HepG2 (cell line): ENCODE measurements around the gene CKAP5. TPM values are rescaled to one million over a fixed set of nuclear protein-coding genes. Genes with fewer than 3 reads are reported as not detected.
A peak's percentile ranks its signal among the peaks of the same experiment; 100 is the strongest.

Experiments used
- ATAD3A ChIP-seq: sonication (generic); formaldehyde crosslinking; IDR thresholded peaks from 2 replicates; pipeline ENCODE4 v1.4.0; 2020; ENCODE audit warnings: missing genetic modification reagents
- NFYB ChIP-seq: sonication (generic); formaldehyde crosslinking; IDR thresholded peaks from 2 replicates; pipeline ENCODE4 v1.4.0; 2020; ENCODE audit warnings: missing genetic modification reagents
- NRL ChIP-seq: sonication (generic); formaldehyde crosslinking; IDR thresholded peaks from 2 replicates; pipeline ENCODE4 v1.5.0; 2020; ENCODE audit warnings: missing genetic modification reagents, mild to moderate bottlenecking, moderate library complexity, borderline replicate concordance
- RBFOX2 ChIP-seq: fragments of 200-400 bp; formaldehyde crosslinking; IDR thresholded peaks from 2 replicates; pipeline ENCODE4 v1.6.1; 2017; ENCODE audit warnings: low read depth, mild to moderate bottlenecking, low read length
- SOX6 ChIP-seq, 2 experiments: fragments of 450-650 bp in 1 of 2; sonication (generic) in 1 of 2; formaldehyde crosslinking in 1 of 2; IDR thresholded peaks; 2 replicates each; pipeline versions ENCODE4 v1.4.0 to v1.6.1; 2017 to 2020; ENCODE audit warnings: antibody characterized with exemption in 1 of 2, mild to moderate bottlenecking in 1 of 2, missing genetic modification reagents in 1 of 2
- ZFP36L2 ChIP-seq: sonication (generic); formaldehyde crosslinking; IDR thresholded peaks from 2 replicates; pipeline ENCODE4 v1.4.0; 2020; ENCODE audit warnings: missing genetic modification reagents
- ZNF431 ChIP-seq: sonication (generic); formaldehyde crosslinking; IDR thresholded peaks from 2 replicates; pipeline ENCODE4 v1.9.0; 2022; ENCODE audit warnings: missing genetic modification reagents, low read depth, mild to moderate bottlenecking, borderline replicate concordance
- ZNF75D ChIP-seq: sonication (generic); formaldehyde crosslinking; IDR thresholded peaks from 2 replicates; pipeline ENCODE4 v1.8.1; 2023; ENCODE audit warnings: missing genetic modification reagents, mild to moderate bottlenecking, borderline replicate concordance
- polyA plus RNA-seq, 8 experiments: library from polyadenylated mRNA; depleted of rRNA in 3 of 8; stranded (reverse) in 7 of 8; unstranded in 1 of 8; fragments of >200 nt; fragmentation: Illumina TruSeq in 4 of 8; extraction: Trizol in 4 of 8; gene quantifications; 2 replicates each; pipeline versions ENCODE4 v1.2.1 to v1.2.3, GENCODE V29; 2011 to 2016; ENCODE audit warnings: low read depth in 4 of 8, missing spikeins in 1 of 8, mixed read lengths in 1 of 8; ENCODE audit not compliant: insufficient read depth in 1 of 8
- total RNA-seq, 5 experiments: library from RNA; depleted of rRNA; stranded (reverse); fragments of >200 nt; fragmentation: Illumina TruSeq; extraction: Trizol; gene quantifications; 2 replicates each; pipeline ENCODE4 v1.2.3, GENCODE V29; 2016; ENCODE audit warnings: low read depth in 1 of 5
- TF ChIP-seq, protein P1 (sequence below): sonication (generic); formaldehyde crosslinking; IDR thresholded peaks from 2 replicates; pipeline ENCODE4 v1.5.1; 2020; ENCODE audit warnings: missing genetic modification reagents, mild to moderate bottlenecking, borderline replicate concordance
- TF ChIP-seq, protein P2 (sequence below): sonication (generic); formaldehyde crosslinking; IDR thresholded peaks from 2 replicates; pipeline ENCODE4 v1.4.0; 2020; ENCODE audit warnings: mild to moderate bottlenecking, missing genetic modification reagents
- TF ChIP-seq, protein P3 (sequence below): sonication (generic); formaldehyde crosslinking; IDR thresholded peaks from 2 replicates; pipeline ENCODE4 v1.4.0; 2020; ENCODE audit warnings: mild to moderate bottlenecking, missing genetic modification reagents
- TF ChIP-seq, protein P4 (sequence below): sonication (generic); formaldehyde crosslinking; conservative IDR thresholded peaks from 2 replicates; pipeline ENCODE4 v1.4.0; 2020; ENCODE audit warnings: missing genetic modification reagents

CKAP5 gene
- total and polyA plus RNA-seq, 2 of the 13 experiments (the other 11 are each of a cell fraction or from before 2014, with no cell fraction given): 79.2 to 103 TPM

DNA sequence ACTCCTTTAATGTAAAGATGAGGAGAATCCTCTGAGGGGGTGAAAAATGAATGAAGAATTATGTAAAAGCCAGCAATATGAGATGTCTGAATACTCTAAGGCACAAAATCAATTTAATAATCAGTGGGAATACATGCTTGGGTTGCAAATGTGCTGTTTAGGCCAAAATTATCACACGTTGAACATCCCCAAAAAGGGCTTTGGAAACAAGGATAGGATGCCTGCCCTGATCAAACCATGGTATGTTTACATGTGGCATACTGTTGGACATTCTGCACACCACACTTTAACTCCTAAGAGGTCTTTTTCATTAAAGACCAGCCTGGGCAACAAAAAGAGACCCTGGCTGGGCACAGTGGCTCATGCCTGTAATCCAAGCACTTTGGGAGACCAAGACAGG lies 100.8 kb downstream of the CKAP5 start (continued):
- TF ChIP-seq, protein P1, sequence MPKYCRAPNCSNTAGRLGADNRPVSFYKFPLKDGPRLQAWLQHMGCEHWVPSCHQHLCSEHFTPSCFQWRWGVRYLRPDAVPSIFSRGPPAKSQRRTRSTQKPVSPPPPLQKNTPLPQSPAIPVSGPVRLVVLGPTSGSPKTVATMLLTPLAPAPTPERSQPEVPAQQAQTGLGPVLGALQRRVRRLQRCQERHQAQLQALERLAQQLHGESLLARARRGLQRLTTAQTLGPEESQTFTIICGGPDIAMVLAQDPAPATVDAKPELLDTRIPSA (CRISPR knock-in tag): no peak
- TF ChIP-seq NRL (CRISPR knock-in tag): no peak
- TF ChIP-seq ZNF431 (CRISPR knock-in tag): no peak
- TF ChIP-seq ATAD3A (CRISPR knock-in tag): no peak
- TF ChIP-seq RBFOX2: peak; percentile 66
- TF ChIP-seq, protein P2, sequence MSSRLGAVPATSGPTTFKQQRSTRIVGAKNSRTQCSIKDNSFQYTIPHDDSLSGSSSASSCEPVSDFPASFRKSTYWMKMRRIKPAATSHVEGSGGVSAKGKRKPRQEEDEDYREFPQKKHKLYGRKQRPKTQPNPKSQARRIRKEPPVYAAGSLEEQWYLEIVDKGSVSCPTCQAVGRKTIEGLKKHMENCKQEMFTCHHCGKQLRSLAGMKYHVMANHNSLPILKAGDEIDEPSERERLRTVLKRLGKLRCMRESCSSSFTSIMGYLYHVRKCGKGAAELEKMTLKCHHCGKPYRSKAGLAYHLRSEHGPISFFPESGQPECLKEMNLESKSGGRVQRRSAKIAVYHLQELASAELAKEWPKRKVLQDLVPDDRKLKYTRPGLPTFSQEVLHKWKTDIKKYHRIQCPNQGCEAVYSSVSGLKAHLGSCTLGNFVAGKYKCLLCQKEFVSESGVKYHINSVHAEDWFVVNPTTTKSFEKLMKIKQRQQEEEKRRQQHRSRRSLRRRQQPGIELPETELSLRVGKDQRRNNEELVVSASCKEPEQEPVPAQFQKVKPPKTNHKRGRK (CRISPR knock-in tag): no peak
- TF ChIP-seq, protein P3, sequence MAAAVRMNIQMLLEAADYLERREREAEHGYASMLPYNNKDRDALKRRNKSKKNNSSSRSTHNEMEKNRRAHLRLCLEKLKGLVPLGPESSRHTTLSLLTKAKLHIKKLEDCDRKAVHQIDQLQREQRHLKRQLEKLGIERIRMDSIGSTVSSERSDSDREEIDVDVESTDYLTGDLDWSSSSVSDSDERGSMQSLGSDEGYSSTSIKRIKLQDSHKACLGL (CRISPR knock-in tag): no peak
- no peak for TF ChIP-seq SOX6 (IDR thresholded peaks at IDR 0.05)
- no peak for TF ChIP-seq SOX6 (CRISPR knock-in tag; IDR thresholded peaks at IDR 0.05)
- TF ChIP-seq, protein P4, sequence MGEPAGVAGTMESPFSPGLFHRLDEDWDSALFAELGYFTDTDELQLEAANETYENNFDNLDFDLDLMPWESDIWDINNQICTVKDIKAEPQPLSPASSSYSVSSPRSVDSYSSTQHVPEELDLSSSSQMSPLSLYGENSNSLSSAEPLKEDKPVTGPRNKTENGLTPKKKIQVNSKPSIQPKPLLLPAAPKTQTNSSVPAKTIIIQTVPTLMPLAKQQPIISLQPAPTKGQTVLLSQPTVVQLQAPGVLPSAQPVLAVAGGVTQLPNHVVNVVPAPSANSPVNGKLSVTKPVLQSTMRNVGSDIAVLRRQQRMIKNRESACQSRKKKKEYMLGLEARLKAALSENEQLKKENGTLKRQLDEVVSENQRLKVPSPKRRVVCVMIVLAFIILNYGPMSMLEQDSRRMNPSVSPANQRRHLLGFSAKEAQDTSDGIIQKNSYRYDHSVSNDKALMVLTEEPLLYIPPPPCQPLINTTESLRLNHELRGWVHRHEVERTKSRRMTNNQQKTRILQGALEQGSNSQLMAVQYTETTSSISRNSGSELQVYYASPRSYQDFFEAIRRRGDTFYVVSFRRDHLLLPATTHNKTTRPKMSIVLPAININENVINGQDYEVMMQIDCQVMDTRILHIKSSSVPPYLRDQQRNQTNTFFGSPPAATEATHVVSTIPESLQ (CRISPR knock-in tag): no peak
- no peak for TF ChIP-seq NFYB (CRISPR knock-in tag)
- TF ChIP-seq ZFP36L2 (CRISPR knock-in tag): no peak
- TF ChIP-seq ZNF75D (CRISPR knock-in tag): no peak
